HG02852 (cell line): Measurements from ENCODE around the gene OR52R1.
"Not testable (repeated sequence)": the region's sequence is repeated elsewhere in the genome, so short reads cannot be mapped to it uniquely, and the experiment has no call there.

Experiments
- ATAC-seq: cut with Tn5 transposase; IDR thresholded peaks from one replicate; pipeline ENCODE4 v1.9.1; 2021; ENCODE audit warnings: mild to moderate bottlenecking, moderate library complexity; ENCODE audit not compliant: unreplicated experiment

Gene OR52R1

GRCh38 chr11:4804280-4804679, at the start of gene OR52R1:
OR52R1 (minus strand) TSS chr11:4804380; CDS start chr11:4804380, 0 bp downstream.
- no peak for ATAC-seq

- no peak for ATAC-seq
Measured at GRCh38 chr11:4851033-4851432, 46.9 kb upstream of the OR52R1 start.

- no peak for ATAC-seq
Measured at GRCh38 chr11:4848908-4849532, 44.8 kb upstream of the OR52R1 start, which contains the start of gene OR51S1. OR51S1 (minus strand) TSS chr11:4849208; CDS start chr11:4849208, 0 bp downstream.

GRCh38 chr11:4839851-4840549, 35.8 kb upstream of the OR52R1 start:
- ATAC-seq, result no peak

- no peak for ATAC-seq
Measured at GRCh38 chr11:4830909-4831308, 26.7 kb upstream of the OR52R1 start.

GRCh38 chr11:4830346-4830745, 26.2 kb upstream of the OR52R1 start:
- no peak for ATAC-seq

- ATAC-seq, result no peak
Measured at GRCh38 chr11:4826425-4826824, 22.2 kb upstream of the OR52R1 start.

GRCh38 chr11:4825132-4825531, 21.0 kb upstream of the OR52R1 start:
- ATAC-seq, result no peak

- no peak for ATAC-seq
Measured at GRCh38 chr11:4821021-4821420, 16.8 kb upstream of the OR52R1 start, which contains the start of gene OR51F2. OR51F2 (plus strand) TSS chr11:4821321; CDS start chr11:4821422, 101 bp downstream.

- no peak for ATAC-seq
Measured at GRCh38 chr11:4809246-4809645, 5.1 kb upstream of the OR52R1 start.

- no peak for ATAC-seq
Measured at GRCh38 chr11:4808476-4808875, 4.3 kb upstream of the OR52R1 start.

- ATAC-seq, result not testable (repeated sequence)
Measured at GRCh38 chr11:4801316-4801715, 2.9 kb downstream of the OR52R1 start.

- no peak for ATAC-seq
Measured at GRCh38 chr11:4798427-4799183, 5.6 kb downstream of the OR52R1 start.

GRCh38 chr11:4797206-4797605, 7.0 kb downstream of the OR52R1 start:
- ATAC-seq, result no peak

GRCh38 chr11:4782454-4782853, 21.7 kb downstream of the OR52R1 start:
- no peak for ATAC-seq

GRCh38 chr11:4769838-4770237, 34.3 kb downstream of the OR52R1 start, which contains the start of gene OR51F1:
OR51F1 (minus strand) TSS chr11:4769938; CDS start chr11:4769938, 0 bp downstream.
- ATAC-seq, result no peak

- ATAC-seq, result no peak
Measured at GRCh38 chr11:4768094-4768493, 36.1 kb downstream of the OR52R1 start.

- no peak for ATAC-seq
Measured at GRCh38 chr11:4766420-4767043, 37.6 kb downstream of the OR52R1 start.

- ATAC-seq, result no peak
Measured at GRCh38 chr11:4763096-4763495, 41.1 kb downstream of the OR52R1 start.
